NB4 (cell line): ENCODE measurements around the gene PRKG1.

Source experiments
- MYC ChIP-seq: IDR thresholded peaks from 2 replicates; pipeline ENCODE4 v1.6.1; 2011; ENCODE audit warnings: low read depth, low read length
- POLR2A ChIP-seq: IDR thresholded peaks from 2 replicates; pipeline ENCODE4 v1.6.1; 2011; ENCODE audit warnings: mild to moderate bottlenecking; ENCODE audit not compliant: insufficient read length; ENCODE audit errors: extremely low read depth
- TF ChIP-seq, protein P1 (sequence below): IDR thresholded peaks from one replicate; pipeline ENCODE4 v1.5.1; 2012; ENCODE audit warnings: low read depth, low read length
- TF ChIP-seq, protein P2 (sequence below): IDR thresholded peaks from 2 replicates; pipeline ENCODE4 v1.6.1; 2011; ENCODE audit warnings: low read depth, low read length

DNA sequence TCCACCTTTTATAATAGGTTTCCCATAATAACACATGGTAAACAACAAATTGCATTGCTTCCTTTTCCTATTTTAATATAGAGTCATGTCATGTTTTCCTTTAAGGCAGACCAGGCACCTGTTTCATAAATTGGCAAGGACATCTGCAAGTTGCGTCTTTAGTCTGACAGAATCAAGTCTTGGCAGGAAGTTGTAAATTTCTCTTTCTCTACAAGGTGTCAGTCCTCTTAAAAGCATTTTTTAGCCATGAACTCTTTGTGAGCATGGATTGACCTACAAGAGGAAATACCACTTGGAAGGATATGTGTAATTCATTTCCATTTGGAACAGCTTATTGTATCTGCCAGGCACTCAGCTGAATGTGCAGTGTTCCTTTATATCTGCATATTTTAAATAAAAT lies 176.8 kb downstream of the PRKG1 start:
- TF ChIP-seq, protein P1, sequence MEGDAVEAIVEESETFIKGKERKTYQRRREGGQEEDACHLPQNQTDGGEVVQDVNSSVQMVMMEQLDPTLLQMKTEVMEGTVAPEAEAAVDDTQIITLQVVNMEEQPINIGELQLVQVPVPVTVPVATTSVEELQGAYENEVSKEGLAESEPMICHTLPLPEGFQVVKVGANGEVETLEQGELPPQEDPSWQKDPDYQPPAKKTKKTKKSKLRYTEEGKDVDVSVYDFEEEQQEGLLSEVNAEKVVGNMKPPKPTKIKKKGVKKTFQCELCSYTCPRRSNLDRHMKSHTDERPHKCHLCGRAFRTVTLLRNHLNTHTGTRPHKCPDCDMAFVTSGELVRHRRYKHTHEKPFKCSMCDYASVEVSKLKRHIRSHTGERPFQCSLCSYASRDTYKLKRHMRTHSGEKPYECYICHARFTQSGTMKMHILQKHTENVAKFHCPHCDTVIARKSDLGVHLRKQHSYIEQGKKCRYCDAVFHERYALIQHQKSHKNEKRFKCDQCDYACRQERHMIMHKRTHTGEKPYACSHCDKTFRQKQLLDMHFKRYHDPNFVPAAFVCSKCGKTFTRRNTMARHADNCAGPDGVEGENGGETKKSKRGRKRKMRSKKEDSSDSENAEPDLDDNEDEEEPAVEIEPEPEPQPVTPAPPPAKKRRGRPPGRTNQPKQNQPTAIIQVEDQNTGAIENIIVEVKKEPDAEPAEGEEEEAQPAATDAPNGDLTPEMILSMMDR, result no peak
- TF ChIP-seq POLR2A (no peak), MYC (no peak)
- TF ChIP-seq, protein P2, sequence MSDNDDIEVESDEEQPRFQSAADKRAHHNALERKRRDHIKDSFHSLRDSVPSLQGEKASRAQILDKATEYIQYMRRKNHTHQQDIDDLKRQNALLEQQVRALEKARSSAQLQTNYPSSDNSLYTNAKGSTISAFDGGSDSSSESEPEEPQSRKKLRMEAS, result no peak
